Gastrocnemius medialis (tissue), 4 donors: ENCODE measurements around the gene KCNF1. TPM values are rescaled to one million over a fixed set of nuclear protein-coding genes. Genes with fewer than 3 reads are reported as not detected.

Experiments
- ATAC-seq, 2 donors: fragments of 150-250 bp; one replicate each; pipeline ENCODE4 v1.9.1; 2016
- DNase-seq, 2 donors: peaks; one replicate each; pipeline ENCODE4 v3.0.0-alpha.2; 2019
- H3K27ac ChIP-seq, 4 donors: fragments of 200-600 bp; sonication (generic); 1 replicate in 1 of 4; 2 replicates in 3 of 4; pipeline ENCODE4 v1.5.1; 2016 to 2018; ENCODE audit warnings: mild to moderate bottlenecking in 2 of 4, moderate library complexity in 1 of 4
- H3K27me3 ChIP-seq, 3 donors: fragments of 200-600 bp; sonication (generic) in 2 of 3; 1 replicate in 1 of 3; 2 replicates in 2 of 3; pipeline versions ENCODE4 v1.5.1 to v1.6.0; 2016 to 2019; ENCODE audit warnings: mild to moderate bottlenecking in 1 of 3, moderate library complexity in 1 of 3
- H3K36me3 ChIP-seq, 2 donors: fragments of 200-600 bp; sonication (generic) in 1 of 2; one replicate each; pipeline ENCODE4 v1.5.1; 2017 to 2018
- H3K4me1 ChIP-seq, 2 donors: fragments of 200-600 bp; sonication (generic) in 1 of 2; one replicate each; pipeline ENCODE4 v1.5.1; 2016 to 2017; ENCODE audit warnings: mild to moderate bottlenecking in 2 of 2
- H3K4me3 ChIP-seq, 4 donors: fragments of 200-600 bp; sonication (generic) in 3 of 4; 1 replicate in 1 of 4; 2 replicates in 3 of 4; pipeline ENCODE4 v1.5.1; 2016 to 2019; ENCODE audit warnings: mild to moderate bottlenecking in 2 of 4
- H3K9me3 ChIP-seq, 3 donors: fragments of 200-600 bp; sonication (generic) in 2 of 3; 1 replicate in 1 of 3; 2 replicates in 2 of 3; pipeline ENCODE4 v1.5.1; 2016 to 2019
- POLR2A ChIP-seq, 2 donors: fragments of 450-650 bp; IDR thresholded peaks; one replicate each; pipeline ENCODE4 v1.6.1; 2017; ENCODE audit warnings: antibody characterized with exemption in 2 of 2, mild to moderate bottlenecking in 2 of 2, moderate library complexity in 2 of 2
- in situ Hi-C, 4 donors: fragments of 200-750 bp; cut with MboI; loops; one replicate each; pipeline versions ENCODE4 v1.15.0 to v1.8.0; 2017; ENCODE audit warnings: low sequenced_read_pairs in 4 of 4
- intact Hi-C: fragments of 100-400 bp; cut with DNase I; formaldehyde crosslinking; loops from one replicate; pipeline ENCODE4 v1.15.1; 2023; ENCODE audit warnings: low total_unique reads
- total RNA-seq, 4 donors: library from RNA; depleted of rRNA; stranded (reverse); fragments of >200 nt; gene quantifications; one replicate each; pipeline versions ENCODE4 v1.1.0 to v1.2.3, GENCODE V29; 2016
- TF ChIP-seq, protein P1 (sequence below), 5 experiments: fragments of 450-650 bp in 3 of 5; fragments of 200-600 bp in 2 of 5; sonication (generic) in 2 of 5; IDR thresholded peaks in 4 of 5; conservative IDR thresholded peaks in 1 of 5; 1 replicate in 4 of 5; 2 replicates in 1 of 5; pipeline ENCODE4 v1.5.1; 2016 to 2019; ENCODE audit warnings: antibody characterized with exemption in 5 of 5, mild to moderate bottlenecking in 3 of 5, moderate library complexity in 3 of 5

Gene KCNF1
- total RNA-seq, 4 donors from 2014 or later: not detected

DNA sequence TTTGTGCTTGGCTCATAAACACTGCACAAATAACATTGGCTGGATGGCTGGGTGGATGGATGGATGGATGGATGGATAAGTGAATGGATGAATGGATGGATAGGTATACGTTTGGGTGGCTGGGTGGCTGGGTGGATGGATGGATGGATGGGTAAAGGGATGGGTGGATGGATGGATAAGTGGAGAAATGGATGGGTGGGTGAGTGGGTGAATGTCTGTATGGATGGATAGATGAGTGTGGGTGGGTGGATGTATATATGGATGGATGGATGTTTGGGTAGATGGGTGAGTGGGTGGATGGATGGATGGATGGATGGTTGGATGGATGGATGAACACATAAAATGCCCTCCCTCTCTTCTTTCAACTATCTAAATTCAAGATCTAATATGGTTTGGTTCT, 38.1 kb downstream of the KCNF1 start:
- DNase-seq (no peak), ATAC-seq (no peak)
- Histone ChIP-seq H3K36me3 (no peaks in the 10 kb centered on the region), H3K4me3 (no peak overlapping the region), H3K9me3 (no peaks in the 10 kb centered on the region), H3K27me3 (peaks cover 0 to 7% (median 0%) of the 10 kb centered on the region in 3 donors), H3K4me1 (no peaks in the 10 kb centered on the region), H3K27ac (no peak overlapping the region)
- in situ Hi-C loops: no loop called here
- intact Hi-C loops: no loop called here
- TF ChIP-seq, protein P1, sequence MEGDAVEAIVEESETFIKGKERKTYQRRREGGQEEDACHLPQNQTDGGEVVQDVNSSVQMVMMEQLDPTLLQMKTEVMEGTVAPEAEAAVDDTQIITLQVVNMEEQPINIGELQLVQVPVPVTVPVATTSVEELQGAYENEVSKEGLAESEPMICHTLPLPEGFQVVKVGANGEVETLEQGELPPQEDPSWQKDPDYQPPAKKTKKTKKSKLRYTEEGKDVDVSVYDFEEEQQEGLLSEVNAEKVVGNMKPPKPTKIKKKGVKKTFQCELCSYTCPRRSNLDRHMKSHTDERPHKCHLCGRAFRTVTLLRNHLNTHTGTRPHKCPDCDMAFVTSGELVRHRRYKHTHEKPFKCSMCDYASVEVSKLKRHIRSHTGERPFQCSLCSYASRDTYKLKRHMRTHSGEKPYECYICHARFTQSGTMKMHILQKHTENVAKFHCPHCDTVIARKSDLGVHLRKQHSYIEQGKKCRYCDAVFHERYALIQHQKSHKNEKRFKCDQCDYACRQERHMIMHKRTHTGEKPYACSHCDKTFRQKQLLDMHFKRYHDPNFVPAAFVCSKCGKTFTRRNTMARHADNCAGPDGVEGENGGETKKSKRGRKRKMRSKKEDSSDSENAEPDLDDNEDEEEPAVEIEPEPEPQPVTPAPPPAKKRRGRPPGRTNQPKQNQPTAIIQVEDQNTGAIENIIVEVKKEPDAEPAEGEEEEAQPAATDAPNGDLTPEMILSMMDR (IDR thresholded peaks at IDR 0.05 in 4 of 5, conservative IDR thresholded peaks at IDR 0.05 in 1 of 5): no peak
- TF ChIP-seq POLR2A (IDR thresholded peaks at IDR 0.05): no peak

DNA sequence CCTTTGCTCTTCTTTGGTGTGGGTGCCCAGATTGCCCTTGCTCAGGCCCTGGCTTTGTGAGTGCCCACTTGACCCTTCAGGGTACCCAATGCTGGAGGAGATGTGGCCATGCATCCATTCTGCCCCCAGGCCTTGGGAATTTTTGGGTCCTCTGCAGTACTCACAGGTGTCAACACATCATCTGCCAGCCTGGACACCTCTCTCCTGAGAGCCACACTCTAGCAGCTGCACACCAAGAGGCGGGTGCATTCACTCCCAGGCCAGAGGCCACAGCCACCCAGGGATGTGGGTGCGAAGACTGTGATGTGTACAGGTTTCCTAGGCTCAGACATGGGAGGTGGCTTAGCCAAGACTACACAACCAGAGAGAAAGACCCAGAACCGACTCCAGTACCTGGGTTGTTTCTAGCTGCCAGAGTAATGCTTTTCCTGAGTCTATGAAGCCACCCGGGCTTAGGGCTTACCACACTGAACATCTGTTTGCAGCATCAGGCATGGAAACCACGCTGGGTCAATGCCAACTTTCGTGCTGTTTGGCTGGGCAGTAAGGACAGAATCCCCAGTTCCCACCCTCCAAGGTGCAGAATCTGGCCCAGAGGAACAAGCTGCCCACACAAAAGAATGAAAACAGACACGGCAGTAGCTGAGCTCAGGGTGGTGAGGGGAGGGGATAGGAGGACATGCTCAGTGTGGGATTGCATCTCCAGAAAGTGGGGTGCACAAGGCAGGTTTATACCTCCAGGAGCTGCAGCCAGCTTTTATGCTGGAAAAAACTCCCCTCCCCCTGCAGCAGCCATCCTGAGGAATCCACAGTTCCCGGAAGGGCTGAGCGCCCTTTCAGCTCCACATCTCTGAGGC, 40.1 kb downstream of the KCNF1 start:
- no peak for TF ChIP-seq POLR2A (IDR thresholded peaks at IDR 0.05)
- TF ChIP-seq, protein P1 (IDR thresholded peaks at IDR 0.05 in 4 of 5, conservative IDR thresholded peaks at IDR 0.05 in 1 of 5): no peak
- H3K36me3 ChIP-seq: no peaks in the 10 kb centered on the region
- H3K27me3 ChIP-seq: peaks cover 0 to 7% (median 0%) of the 10 kb centered on the region in 3 donors
- H3K4me1 ChIP-seq: no peaks in the 10 kb centered on the region
- H3K27ac ChIP-seq: no peak overlapping the region
- ATAC-seq: no peak
- DNase-seq: no peak
- H3K4me3 ChIP-seq: no peak overlapping the region
- H3K9me3 ChIP-seq: no peaks in the 10 kb centered on the region
- in situ Hi-C loops: no loop called here
- intact Hi-C loops: no loop called here

DNA sequence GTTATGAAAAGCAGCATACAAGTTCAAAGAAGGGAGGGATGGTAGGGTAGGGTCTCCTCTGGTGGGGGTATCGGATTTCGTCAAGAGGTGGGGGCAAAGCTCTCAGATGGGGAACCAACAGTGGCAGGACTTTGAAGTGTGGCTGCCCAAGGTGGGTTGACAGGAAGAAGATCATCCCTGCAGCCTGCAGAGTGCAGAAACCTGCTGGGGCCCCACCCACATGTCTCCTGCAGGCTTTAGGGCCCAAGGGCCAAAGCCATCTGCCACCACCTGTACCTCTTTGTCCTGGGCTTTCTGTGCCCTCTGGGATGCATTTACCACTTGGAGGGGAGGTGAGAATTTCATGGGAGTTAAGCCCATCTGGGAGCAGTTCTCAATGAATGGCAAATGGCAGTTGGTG, 42.7 kb downstream of the KCNF1 start:
- Histone ChIP-seq H3K27me3 (peaks cover 0 to 2% (median 0%) of the 10 kb centered on the region in 3 donors), H3K4me1 (peaks cover 3 to 6% of the 10 kb centered on the region in 2 donors), H3K4me3 (no peak overlapping the region), H3K9me3 (no peaks in the 10 kb centered on the region), H3K27ac (no peak overlapping the region), H3K36me3 (no peaks in the 10 kb centered on the region)
- intact Hi-C loops (no loop called here), in situ Hi-C loops (no loop called here)
- TF ChIP-seq, protein P1 (IDR thresholded peaks at IDR 0.05 in 4 of 5, conservative IDR thresholded peaks at IDR 0.05 in 1 of 5): no peak
- no peak for TF ChIP-seq POLR2A (IDR thresholded peaks at IDR 0.05)
- DNase-seq (no peak), ATAC-seq (no peak)

DNA sequence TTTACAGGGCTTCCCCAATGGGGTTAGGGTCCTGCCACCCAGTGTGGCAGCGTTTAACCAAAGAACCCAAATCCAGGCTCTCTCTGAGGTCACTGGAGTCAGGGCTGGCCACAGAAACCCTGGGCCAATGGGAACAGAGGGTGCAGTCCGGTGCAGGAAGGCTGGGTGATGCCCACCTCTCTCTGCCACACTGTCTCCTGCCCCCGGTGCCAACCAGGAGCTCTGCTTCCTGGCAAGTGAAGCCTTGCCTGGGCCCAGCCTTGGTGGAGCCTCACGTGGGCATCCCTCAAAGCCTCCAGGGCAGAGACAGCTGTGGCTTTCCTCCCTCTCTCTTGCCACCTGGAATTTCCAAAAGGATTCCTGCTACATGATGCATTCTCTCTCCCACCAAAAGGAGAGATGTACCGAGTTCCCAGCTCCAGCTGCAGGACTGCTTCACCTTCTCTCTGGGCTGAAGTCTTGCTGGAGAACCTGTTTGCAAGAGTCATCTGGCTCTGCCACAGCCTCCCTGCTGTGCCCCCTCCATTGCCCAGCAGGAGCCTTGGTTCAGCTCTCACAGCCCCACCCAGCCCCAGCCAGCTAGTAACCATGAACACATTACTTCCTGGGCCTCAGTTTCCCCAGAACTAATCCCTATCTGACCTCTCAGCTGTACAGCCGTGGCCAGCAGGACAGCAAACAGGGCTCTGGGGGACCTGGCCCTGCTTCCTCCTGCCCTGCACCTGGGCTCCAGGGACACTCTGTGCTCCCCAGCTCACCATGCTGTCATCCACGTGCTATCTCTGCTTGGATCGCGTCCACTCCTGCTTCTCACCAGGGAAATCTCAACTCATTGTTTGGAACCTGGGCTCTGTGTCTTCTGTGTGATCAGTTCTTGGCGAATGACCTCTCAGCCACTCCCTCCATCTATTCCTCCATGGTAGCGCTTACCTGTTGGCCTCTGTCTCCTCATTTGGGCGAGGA, 43.4 kb downstream of the KCNF1 start:
- ATAC-seq: no peak
- intact Hi-C loops (no loop called here), in situ Hi-C loops (no loop called here)
- H3K4me1 ChIP-seq: peaks cover 3 to 6% of the 10 kb centered on the region in 2 donors
- H3K27ac ChIP-seq: no peak overlapping the region
- H3K9me3 ChIP-seq: no peaks in the 10 kb centered on the region
- no peaks in the 10 kb centered on the region for H3K36me3 ChIP-seq
- no peak overlapping the region for H3K4me3 ChIP-seq
- TF ChIP-seq POLR2A (IDR thresholded peaks at IDR 0.05): no peak
- TF ChIP-seq, protein P1 (IDR thresholded peaks at IDR 0.05 in 4 of 5, conservative IDR thresholded peaks at IDR 0.05 in 1 of 5): no peak
- peaks cover 0 to 2% (median 0%) of the 10 kb centered on the region in 3 donors for H3K27me3 ChIP-seq
- no peak for DNase-seq
